ENCODE data around the gene NKX6-2.

DNA sequence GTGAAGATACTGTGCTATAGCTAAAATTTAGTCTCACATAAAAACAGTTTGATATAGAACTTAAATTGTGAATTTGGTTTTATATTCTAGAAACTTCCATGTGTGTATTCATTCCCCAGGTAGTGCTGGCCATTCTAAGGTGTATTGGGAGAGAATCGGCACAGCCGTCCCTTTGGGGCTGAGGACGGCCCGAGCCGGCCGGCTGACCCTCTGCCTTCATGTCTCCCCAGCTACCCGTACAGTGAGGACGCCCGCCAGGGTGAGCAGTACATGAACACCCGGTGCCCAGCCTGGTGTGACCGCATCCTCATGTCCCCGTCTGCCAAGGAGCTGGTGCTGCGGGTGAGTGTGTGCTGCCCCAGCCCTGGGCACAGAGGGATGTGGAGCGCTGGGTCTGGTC is 8.5 kb downstream of the NKX6-2 start:
- TF ChIP-seq, protein P1, sequence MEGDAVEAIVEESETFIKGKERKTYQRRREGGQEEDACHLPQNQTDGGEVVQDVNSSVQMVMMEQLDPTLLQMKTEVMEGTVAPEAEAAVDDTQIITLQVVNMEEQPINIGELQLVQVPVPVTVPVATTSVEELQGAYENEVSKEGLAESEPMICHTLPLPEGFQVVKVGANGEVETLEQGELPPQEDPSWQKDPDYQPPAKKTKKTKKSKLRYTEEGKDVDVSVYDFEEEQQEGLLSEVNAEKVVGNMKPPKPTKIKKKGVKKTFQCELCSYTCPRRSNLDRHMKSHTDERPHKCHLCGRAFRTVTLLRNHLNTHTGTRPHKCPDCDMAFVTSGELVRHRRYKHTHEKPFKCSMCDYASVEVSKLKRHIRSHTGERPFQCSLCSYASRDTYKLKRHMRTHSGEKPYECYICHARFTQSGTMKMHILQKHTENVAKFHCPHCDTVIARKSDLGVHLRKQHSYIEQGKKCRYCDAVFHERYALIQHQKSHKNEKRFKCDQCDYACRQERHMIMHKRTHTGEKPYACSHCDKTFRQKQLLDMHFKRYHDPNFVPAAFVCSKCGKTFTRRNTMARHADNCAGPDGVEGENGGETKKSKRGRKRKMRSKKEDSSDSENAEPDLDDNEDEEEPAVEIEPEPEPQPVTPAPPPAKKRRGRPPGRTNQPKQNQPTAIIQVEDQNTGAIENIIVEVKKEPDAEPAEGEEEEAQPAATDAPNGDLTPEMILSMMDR (IDR thresholded peaks at IDR 0.05; ENCODE audit: low read depth, low read length), result no peak
- no peak for TF ChIP-seq EZH2phosphoT487 (IDR thresholded peaks at IDR 0.05; ENCODE audit: low read depth)

All from OCI-LY3 (cell line).